Islet of Langerhans (tissue), 1 donor: ENCODE data around the gene NOC4L.

Experiments
- FAIRE-seq: peaks from one replicate; lab custom pipeline; 2011; peaks lifted over from hg19 to GRCh38; lab: Jason Lieb, UNC

The NOC4L gene

DNA sequence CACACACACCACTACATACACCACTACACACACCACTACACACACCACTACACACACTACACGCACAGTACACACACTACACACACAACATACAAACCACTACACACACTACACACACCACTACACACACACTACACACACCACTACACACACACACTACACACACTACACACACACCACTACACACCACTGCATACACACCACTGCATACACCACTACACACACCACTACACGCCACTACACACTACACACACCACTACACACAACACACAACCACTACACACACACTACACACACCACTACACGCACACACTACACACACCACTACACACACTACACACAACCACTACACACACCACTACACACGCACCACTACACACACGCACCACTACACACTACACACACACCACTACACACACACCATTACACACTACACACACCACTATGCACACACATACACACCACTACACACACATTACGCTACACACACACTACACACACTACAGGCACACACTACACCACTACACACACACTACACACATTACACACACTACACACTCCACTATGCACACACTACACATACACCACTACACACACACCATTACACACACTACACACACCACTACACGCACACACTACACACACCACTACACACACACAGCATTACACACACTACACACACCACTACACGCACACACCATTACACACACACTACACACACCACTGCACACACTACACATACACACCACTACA lies 12.5 kb downstream of the NOC4L start:
- no peak for FAIRE-seq

GRCh38 chr12:132157733-132158409 lies 13.6 kb downstream of the NOC4L start:
- no peak for FAIRE-seq

GRCh38 chr12:132158677-132159554 lies 14.7 kb downstream of the NOC4L start:
- FAIRE-seq: no peak

- no peak for FAIRE-seq
Observed at GRCh38 chr12:132159555-132160003, 15.3 kb downstream of the NOC4L start.

GRCh38 chr12:132160016-132160415 lies 15.8 kb downstream of the NOC4L start:
- FAIRE-seq: no peak

DNA sequence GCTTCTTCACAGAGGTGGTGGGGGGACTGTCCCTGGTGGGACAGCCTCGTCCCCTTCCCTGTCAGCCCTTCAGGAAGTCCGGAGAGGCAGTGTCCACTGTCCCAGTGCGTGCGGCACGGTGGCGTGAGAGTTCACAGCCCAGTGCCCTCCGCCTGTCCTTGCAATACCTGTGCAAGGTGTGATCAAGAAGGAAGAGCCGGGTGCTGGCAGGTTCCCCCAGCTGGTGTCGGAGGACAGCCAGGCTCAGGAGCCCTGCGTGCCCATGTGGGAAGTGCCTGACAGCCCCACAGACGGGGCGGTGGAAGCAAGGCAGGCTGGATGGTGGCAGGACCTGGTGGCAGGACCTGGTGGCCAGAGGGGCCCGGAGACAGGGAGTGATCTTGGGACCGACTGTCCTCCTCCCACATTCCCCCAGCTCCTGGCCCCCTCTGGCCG lies 16.4 kb downstream of the NOC4L start:
- FAIRE-seq: no peak

DNA sequence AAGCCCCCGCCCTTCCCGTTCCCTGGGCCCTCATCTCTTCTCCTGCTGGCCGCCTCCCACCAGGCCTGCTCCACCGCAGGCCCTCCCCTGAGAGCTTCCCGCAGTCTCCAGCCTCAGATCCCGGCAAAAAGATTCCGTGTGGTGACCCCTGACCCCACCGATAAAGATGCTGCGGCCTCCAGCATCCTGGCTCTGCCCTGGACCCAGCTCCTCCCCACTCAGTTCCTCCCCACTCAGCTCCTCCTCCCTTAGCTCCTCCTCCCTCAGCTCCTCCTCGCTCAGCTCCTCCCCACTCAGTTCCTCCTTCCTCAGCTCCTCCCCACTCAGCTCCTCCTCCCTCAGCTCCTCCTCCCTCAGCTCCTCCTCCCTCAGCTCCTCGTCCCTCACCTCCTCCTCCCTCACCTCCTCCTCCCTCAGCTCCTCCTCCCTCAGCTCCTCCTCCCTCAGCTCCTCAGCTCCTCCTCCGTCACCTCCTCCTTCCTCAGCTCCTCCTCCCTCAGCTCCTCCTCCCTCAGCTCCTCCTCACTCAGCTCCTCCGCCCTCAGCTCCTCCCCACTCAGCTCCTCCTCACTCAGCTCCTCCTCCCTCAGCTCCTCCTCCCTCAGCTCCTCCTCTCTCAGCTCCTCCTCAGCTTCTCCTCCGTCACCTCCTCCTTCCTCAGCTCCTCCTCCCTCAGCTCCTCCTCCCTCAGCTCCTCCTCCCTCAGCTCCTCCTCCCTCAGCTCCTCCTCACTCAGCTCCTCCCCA lies 17.0 kb downstream of the NOC4L start:
- FAIRE-seq: no peak

GRCh38 chr12:132161796-132162507 lies 17.7 kb downstream of the NOC4L start:
- no peak for FAIRE-seq

DNA sequence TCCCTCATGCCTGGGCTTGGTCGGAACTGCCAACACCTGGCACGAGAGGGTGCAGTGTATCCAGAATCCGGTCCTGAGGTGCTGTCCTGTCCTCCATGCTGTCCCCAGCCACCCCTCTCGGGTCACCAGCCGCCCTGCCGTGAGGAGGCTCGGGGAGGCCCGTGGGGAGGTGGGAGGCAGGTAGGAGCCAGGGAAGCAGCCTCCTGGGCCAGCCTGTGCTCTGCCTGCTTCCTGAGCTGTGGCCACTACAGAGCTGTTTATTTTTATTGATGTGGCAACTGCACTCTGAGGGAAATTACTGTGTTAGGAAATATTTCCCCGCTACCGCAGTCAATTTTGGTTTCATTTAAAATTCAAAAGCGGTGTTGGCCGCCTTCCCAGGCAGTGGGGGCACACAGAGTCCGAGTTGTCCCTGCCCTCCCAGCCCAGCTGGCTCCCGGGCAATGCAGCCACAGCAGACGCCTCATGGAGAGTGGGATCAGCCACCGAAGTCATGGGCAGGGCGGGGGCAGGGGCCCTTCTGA lies 18.3 kb downstream of the NOC4L start:
- no peak for FAIRE-seq

DNA sequence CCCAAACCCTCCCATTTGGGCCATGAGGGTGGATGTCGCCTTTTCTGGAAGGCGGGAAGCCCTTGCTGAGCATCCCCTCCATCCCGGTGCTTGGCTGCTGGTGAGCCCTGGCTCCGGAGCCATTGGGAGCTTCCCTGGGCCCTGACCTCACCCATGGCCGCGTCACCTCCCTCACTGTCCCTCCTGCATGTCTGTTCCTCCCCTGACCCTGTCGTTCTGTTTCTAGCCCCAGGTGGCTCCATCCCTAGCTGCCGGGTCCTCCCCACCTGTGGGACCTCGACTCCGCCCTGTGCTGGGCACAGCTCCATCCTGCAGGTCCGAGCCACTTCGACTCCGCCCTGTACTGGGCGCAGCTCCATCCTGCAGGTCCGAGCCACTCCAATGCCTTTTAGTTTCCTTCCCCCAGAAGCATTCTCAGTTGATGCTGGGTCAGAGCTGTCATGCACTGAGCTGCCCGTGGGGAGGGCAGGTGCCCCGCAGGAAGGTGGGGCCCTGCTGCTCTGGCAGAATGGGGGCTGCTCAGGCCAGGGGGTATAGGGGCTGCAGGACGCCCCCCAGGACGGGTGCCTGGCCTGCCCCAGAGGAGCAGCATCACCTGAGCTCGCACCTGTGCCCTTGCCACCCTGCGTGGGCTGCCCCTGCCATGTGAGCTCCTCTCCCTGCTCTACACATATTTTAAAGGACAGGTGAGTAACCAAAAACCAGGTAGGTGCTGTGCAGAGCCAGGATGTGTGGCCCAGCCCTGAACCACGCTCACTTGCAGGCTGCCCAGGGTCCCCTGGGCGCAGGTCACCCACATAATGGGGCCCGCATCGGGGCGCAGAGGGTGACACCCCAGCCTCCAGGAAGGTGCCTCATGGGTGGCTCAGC lies 19.0 kb downstream of the NOC4L start:
- no peak for FAIRE-seq

DNA sequence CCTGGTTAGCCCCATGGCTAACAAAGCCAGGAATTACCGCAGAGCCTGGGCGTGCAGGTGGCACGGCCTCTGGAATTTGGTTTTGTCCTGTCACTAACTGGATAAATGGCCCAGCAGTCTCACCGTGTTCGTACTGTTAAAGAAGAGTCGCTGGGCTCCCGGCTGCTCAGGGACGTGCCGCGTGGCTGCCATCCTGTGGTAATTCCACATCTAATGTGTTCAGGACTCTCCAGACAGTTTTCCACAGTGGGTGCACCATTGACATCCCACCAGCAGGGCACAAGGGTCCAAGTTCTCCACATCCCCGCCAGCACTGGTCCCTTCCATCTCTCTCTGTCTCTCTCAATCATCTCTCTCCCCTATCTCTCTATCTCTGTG lies 19.6 kb downstream of the NOC4L start:
- FAIRE-seq: no peak

DNA sequence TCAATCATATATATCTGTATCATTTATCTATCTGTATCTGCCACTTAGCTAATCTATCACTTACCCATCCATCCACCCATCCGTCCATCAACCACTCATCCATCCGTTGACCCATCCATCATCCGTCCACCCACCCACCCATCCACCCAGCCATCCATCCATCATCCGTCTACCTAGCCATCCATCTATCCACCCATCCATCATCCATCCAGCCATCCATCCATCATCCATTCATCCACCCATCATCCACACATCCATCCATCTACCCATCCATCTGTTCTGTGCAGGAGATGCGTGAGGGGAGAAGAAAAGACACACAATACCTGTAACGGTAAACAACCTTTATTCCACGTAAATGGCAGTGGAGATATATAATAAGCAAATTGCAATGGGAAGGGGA lies 20.2 kb downstream of the NOC4L start:
- FAIRE-seq: no peak

- no peak for FAIRE-seq
Observed at GRCh38 chr12:132165584-132165983, 21.3 kb downstream of the NOC4L start.

DNA sequence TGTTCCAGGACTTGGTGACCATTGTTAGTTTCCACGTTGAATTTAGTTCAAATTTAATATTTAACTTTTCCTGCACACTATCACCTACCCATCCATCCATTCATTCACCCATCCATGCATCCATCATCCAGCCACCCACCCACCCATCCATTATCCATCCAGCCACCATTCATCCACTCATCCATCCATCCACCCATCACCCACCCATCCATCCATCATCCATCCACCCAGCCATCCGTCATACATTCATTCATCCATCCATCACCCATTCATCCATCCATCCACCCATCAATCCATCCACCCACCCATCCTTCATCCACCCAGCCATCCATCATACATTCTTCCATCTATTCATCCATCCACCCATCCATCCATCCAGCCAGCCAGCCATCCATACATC lies 21.8 kb downstream of the NOC4L start:
- no peak for FAIRE-seq

GRCh38 chr12:132166801-132167591 lies 22.7 kb downstream of the NOC4L start:
- no peak for FAIRE-seq

DNA sequence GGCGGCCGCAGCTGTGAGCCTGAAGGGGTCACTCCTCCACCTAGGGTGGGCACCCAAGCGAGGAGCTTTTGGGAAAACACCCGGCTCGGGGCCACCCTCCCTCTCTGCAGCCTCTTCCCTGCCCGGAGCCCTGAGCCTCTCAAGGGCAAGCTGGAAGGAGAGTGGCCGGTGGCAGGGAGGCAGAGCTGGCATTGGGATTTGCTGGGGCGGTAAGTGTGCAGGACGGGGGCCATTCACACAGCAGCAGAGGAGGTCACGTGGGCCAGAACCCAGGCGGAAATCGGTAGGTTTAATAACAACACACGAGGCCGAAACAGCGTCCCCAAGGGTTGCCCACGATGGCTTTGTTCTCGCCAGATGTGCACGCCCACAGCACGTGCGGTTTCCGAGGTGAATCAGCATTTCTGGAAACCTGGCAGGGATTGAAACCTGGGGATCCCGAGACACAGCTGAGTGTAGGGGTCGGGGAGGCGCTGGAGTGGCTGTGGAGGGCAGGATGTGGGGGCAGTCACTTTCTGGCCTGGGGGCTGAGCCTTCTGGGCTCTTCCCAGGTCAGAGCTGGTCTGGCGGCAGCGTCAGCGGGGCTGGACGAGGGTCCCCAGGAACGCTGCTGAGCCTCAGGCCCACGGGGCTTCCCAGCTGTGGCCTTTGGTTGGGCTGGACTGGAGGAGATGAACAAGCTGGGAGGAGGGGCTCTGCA lies 23.5 kb downstream of the NOC4L start:
- FAIRE-seq: no peak

- FAIRE-seq: no peak
Observed at GRCh38 chr12:132168311-132169031, 24.2 kb downstream of the NOC4L start.

- no peak for FAIRE-seq
Observed at GRCh38 chr12:132169376-132169775, 25.1 kb downstream of the NOC4L start.
